Measurements from ENCODE around the gene PSEN1.

DNA sequence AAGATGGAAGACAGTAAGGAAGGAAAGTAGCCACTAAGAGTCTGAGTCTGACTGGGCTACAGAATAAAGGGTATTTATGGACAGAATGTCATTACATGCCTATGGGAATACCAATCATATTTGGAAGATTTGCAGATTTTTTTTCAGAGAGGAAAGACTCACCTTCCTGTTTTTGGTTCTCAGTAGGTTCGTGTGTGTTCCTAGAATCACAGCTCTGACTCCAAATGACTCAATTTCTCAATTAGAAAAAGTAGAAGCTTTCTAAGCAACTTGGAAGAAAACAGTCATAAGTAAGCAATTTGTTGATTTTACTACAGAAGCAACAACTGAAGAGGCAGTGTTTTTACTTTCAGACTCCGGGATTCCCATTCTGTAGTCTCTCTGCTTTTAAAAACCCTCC is 85.6 kb downstream of the PSEN1 start:
- TF ChIP-seq CTCF (IDR thresholded peaks at IDR 0.05) (no peak), POLR2A (IDR thresholded peaks at IDR 0.05) (no peak)

All from tibial nerve (tissue), 3 donors.